AG10803 (cell line): ENCODE measurements around the gene DDX50.

Experiments used
- DNase-seq: peaks from one replicate; pipeline ENCODE4 v3.0.0; 2010; ENCODE audit warnings: low read depth
- H3K4me3 ChIP-seq: 2 replicates; pipeline ENCODE4 v1.5.1; 2011; ENCODE audit warnings: mild to moderate bottlenecking, low read length, control low read depth
- TF ChIP-seq, protein P1 (sequence below): conservative IDR thresholded peaks from 2 replicates; pipeline ENCODE4 v1.5.1; 2011; ENCODE audit warnings: mild to moderate bottlenecking, low read length, control low read depth, inconsistent platforms

Gene DDX50

DNA sequence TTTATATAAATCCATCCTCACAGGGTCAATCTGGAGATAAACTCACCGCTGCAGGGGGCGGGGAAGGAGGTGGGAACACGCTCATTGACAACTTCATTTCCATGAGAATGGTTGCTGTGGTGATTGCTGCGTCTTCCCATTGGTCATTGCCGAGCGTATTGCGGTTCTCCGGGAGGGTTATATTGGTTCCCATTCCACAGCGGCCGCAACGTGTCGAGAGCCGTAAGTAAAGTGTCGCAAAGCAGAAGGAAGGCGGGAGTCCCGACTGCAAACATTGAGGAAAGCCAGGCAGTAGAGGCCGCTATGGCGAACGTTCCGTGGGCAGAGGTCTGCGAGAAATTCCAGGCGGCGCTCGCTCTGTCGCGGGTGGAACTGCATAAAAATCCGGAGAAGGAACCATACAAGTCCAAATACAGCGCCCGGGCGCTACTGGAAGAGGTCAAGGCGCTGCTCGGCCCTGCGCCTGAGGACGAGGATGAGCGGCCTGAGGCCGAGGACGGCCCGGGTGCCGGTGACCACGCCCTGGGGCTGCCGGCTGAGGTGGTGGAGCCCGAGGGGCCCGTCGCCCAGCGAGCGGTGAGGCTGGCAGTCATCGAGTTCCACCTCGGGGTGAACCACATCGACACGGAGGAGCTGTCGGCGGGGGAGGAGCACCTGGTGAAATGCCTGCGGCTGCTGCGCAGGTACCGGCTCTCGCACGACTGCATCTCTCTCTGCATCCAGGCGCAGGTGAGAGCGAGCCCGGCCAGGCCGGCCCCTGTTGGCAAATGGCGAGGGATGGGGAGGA is 87.6 kb downstream of the DDX50 start, which contains the start of gene KIFBP:
TSS of gene KIFBP (plus strand) at position 274 of the 787 bp plus-strand sequence. CDS start at position 304, 30 bp downstream.
- peak within 1 kb of the TSS; percentile 99 for H3K4me3 ChIP-seq
- DNase-seq = peak; percentile 98
- TF ChIP-seq, protein P1, sequence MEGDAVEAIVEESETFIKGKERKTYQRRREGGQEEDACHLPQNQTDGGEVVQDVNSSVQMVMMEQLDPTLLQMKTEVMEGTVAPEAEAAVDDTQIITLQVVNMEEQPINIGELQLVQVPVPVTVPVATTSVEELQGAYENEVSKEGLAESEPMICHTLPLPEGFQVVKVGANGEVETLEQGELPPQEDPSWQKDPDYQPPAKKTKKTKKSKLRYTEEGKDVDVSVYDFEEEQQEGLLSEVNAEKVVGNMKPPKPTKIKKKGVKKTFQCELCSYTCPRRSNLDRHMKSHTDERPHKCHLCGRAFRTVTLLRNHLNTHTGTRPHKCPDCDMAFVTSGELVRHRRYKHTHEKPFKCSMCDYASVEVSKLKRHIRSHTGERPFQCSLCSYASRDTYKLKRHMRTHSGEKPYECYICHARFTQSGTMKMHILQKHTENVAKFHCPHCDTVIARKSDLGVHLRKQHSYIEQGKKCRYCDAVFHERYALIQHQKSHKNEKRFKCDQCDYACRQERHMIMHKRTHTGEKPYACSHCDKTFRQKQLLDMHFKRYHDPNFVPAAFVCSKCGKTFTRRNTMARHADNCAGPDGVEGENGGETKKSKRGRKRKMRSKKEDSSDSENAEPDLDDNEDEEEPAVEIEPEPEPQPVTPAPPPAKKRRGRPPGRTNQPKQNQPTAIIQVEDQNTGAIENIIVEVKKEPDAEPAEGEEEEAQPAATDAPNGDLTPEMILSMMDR = peak; percentile 73

DNA sequence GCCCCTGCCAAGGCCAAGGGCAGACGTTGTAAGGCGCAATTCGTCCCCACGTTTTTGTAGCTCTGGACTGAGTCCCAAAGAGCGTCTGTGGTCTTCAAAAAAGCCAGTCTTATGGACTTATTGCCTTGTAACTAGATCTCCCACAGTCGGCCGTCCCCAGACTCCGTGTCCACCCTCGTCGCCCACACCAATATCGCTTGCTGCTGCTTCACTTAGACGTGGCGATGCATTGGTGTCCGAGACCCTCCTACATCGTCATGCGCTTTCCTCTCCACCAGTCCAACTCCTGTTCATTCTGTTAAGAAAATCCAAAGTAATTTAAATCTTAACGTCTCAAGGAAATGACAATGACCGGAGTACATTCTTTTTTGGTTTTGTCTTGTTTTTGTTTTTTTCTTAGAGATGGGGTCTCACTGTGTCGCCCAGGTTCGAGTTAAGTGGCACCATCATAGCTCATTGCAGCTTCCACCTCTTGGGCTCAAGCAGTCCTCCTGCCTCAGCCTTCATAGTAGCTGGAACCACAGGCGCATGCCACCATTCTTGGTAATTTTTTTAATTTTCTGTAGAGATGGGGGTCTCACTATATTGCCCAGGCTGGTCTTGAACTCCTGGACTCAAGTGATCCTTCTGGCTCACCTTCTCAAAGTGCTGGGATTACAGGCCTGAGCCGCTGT is 88.3 kb downstream of the DDX50 start:
- peak; percentile 23 for DNase-seq

DNA sequence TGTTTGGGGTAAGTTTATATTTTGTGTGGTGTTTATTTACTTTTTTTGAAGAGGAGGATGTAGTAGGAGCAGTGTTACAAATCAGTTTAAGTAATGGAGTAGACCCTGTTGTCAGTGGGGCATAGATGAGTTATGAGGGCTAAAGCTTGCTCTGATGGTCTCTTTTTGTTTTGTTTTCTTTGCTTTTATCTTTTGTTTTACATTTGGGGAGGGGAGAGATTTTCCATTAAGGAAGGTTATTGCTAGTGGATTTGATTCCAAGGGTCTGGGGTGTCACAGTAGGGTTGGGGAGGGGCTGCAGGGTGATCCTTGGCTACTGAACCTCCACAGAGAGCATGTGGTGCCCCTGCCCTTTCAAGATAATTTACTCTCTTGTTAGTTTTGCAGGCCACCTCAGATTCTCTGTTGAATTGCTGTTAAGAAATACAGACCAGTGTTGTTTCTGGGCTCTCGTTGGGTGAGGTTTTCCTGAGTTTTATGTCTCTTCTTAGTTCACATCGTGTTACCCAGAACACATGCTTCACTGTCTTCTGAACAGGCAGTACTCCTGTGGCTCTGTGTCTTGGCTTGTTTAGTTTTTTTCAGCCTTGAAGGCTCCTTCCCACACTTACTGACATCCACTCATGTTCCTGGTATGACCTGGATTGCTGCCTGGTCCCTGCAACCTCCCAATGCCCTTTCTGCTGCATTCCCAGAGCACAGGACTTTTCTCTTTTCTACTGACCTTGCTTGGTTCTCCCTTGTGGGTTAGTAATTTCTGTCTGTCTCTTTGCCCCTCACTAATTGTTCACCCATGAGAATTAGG is 91.7 kb downstream of the DDX50 start:
- H3K4me3 ChIP-seq = peak overlapping the region; percentile 17
- TF ChIP-seq, protein P1 = no peak
- peak; percentile 98 for DNase-seq

More for the DNA sequence above, 88.3 kb downstream of the DDX50 start:
- TF ChIP-seq, protein P1 = no peak; the same call in 1 of the 2 replicates
- peak overlapping the region; percentile 99 for H3K4me3 ChIP-seq
